GM12801 (cell line): ENCODE measurements around the gene CDC42EP1.

Source experiments
- CTCF ChIP-seq: IDR thresholded peaks from one replicate; pipeline ENCODE4 v1.5.1; 2011; ENCODE audit warnings: control low read depth; ENCODE audit not compliant: insufficient read length; ENCODE audit errors: extremely low read depth

Gene CDC42EP1

GRCh38 chr22:37617431-37617830, 57.2 kb downstream of the CDC42EP1 start:
- no peak for TF ChIP-seq CTCF

- no peak for TF ChIP-seq CTCF
Observed at GRCh38 chr22:37618072-37618656, 57.9 kb downstream of the CDC42EP1 start.

- no peak for TF ChIP-seq CTCF
Observed at GRCh38 chr22:37618674-37619073, 58.4 kb downstream of the CDC42EP1 start.
